Esophagus (tissue), 2 donors: ENCODE data around the gene MEG3. TPM values are rescaled to one million over a fixed set of nuclear protein-coding genes. Genes with fewer than 3 reads are reported as not detected.

Experiments
- H3K27ac ChIP-seq, 2 donors: one replicate each; pipeline ENCODE4 v1.5.1; 2013; ENCODE audit warnings: low read depth in 2 of 2, mild to moderate bottlenecking in 2 of 2, inconsistent platforms in 1 of 2, low read length in 1 of 2, moderate library complexity in 1 of 2
- H3K27me3 ChIP-seq, 2 donors: one replicate each; pipeline ENCODE4 v1.6.1; 2013; ENCODE audit warnings: low read length in 2 of 2, control low read depth in 1 of 2, mild to moderate bottlenecking in 1 of 2; ENCODE audit not compliant: insufficient read depth in 2 of 2, control insufficient read depth in 1 of 2
- H3K36me3 ChIP-seq, 2 donors: one replicate each; pipeline ENCODE4 v1.6.1; 2013; ENCODE audit warnings: low read length in 1 of 2; ENCODE audit not compliant: control insufficient read depth in 2 of 2, insufficient read depth in 2 of 2
- H3K4me1 ChIP-seq, 2 donors: one replicate each; pipeline ENCODE4 v1.6.1; 2013; ENCODE audit warnings: low read length in 1 of 2; ENCODE audit not compliant: control insufficient read depth in 2 of 2, insufficient read depth in 2 of 2
- H3K4me3 ChIP-seq, 2 donors: one replicate each; pipeline ENCODE4 v1.5.1; 2013; ENCODE audit warnings: low read length in 2 of 2, mild to moderate bottlenecking in 2 of 2, low read depth in 1 of 2, moderate library complexity in 1 of 2
- H3K9me3 ChIP-seq, 2 donors: one replicate each; pipeline ENCODE4 v1.6.1; 2013; ENCODE audit warnings: mild to moderate bottlenecking in 2 of 2, low read depth in 1 of 2, low read length in 1 of 2, moderate library complexity in 1 of 2; ENCODE audit not compliant: control insufficient read depth in 2 of 2, insufficient read depth in 1 of 2
- WGBS, 2 donors: extraction: QIAGEN DNeasy Blood & Tissue Kit; methylation state at CpG; one replicate each; pipeline ENCODE4 v1.1.7; 2013; 5-methylcytosine and 5-hydroxymethylcytosine counted together
- polyA plus RNA-seq, 2 donors: library from polyadenylated mRNA; stranded (reverse); fragments of 200-250 nt; gene quantifications; one replicate each; pipeline ENCODE4 v1.2.3, GENCODE V29; 2013
- donor health status: healthy with polysubstance abuse.
- donor health status: Bipolar disorder and iron deficiency.

Gene MEG3
- polyA plus RNA-seq, 2 donors, result 9.7 to 13.9 TPM

GRCh38 chr14:100866666-100867630, 41.0 kb downstream of the MEG3 start:
- Histone ChIP-seq H3K36me3 (no peaks in the 10 kb centered on the region), H3K4me1 (no peaks in the 10 kb centered on the region)
- 82 to 85% methylated on average over 18 of the region's 18 CpGs for WGBS, 2 donors

GRCh38 chr14:100867631-100868315, 41.9 kb downstream of the MEG3 start:
- Histone ChIP-seq H3K4me3 (no peak overlapping the region), H3K27ac (no peak overlapping the region), H3K27me3 (no peaks in the 10 kb centered on the region), H3K36me3 (no peaks in the 10 kb centered on the region), H3K9me3 (peaks cover 0 to 5% of the 10 kb centered on the region in 2 donors), H3K4me1 (no peaks in the 10 kb centered on the region)
- 75 to 76% methylated on average over 11 to 13 of the region's 13 CpGs for WGBS, 2 donors

More at GRCh38 chr14:100866666-100867630, 41.0 kb downstream of the MEG3 start:
- no peaks in the 10 kb centered on the region for H3K27me3 ChIP-seq
- H3K4me3 ChIP-seq, result no peak overlapping the region
- H3K27ac ChIP-seq, result no peak overlapping the region
- H3K9me3 ChIP-seq, result no peaks in the 10 kb centered on the region

DNA sequence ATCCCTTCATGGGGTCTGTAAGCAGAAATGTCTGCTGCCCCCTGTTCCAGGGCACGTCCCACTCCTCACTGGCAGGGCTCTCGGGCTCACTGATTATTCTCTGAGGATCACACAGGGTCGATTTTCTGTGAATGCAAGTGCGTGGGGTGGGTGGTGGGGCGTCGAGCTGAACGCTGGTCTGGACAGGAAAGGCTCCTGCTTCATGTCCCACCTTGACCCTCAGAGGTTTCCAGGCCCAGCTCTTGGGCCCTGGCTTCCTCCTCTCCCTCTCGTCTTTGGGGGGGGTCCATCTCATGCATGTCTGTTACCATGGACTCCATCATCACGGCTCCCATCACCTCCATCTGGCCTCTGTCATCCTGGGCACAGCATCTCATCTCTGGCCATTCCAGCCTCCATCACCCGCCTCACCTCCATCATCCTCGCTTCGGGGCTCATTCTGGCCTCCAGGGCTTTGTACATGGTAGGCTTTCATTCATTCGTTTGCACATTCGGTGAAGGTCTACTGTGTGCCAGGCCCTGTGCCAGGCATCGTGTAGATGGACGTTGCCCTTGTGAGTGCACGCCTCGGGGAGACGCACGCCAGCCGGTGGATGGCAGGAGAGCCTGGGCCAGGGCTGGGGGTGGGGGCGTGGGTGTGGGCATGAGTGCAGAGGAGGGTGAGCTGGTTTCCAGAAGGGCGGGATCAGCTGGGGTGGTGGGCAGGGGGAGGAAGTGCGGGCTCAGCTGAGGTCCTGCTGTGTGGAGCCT, 42.9 kb downstream of the MEG3 start:
- no peaks in the 10 kb centered on the region for H3K27me3 ChIP-seq
- no peak overlapping the region for H3K4me3 ChIP-seq
- H3K9me3 ChIP-seq, result peaks cover 0 to 5% of the 10 kb centered on the region in 2 donors
- WGBS, 2 donors, result 82 to 85% methylated on average over 22 to 23 of the region's 24 CpGs
- H3K27ac ChIP-seq, result no peak overlapping the region
- no peaks in the 10 kb centered on the region for H3K4me1 ChIP-seq
- H3K36me3 ChIP-seq, result no peaks in the 10 kb centered on the region

- WGBS, 2 donors, result 70 to 72% methylated on average over 16 of the region's 16 CpGs
- no peak overlapping the region for H3K27ac ChIP-seq
- H3K4me3 ChIP-seq, result no peak overlapping the region
- H3K27me3 ChIP-seq, result no peaks in the 10 kb centered on the region
- peaks cover 0 to 5% of the 10 kb centered on the region in 2 donors for H3K9me3 ChIP-seq
- H3K4me1 ChIP-seq, result no peaks in the 10 kb centered on the region
- H3K36me3 ChIP-seq, result no peaks in the 10 kb centered on the region
Observed at GRCh38 chr14:100871234-100872186, 45.6 kb downstream of the MEG3 start.

DNA sequence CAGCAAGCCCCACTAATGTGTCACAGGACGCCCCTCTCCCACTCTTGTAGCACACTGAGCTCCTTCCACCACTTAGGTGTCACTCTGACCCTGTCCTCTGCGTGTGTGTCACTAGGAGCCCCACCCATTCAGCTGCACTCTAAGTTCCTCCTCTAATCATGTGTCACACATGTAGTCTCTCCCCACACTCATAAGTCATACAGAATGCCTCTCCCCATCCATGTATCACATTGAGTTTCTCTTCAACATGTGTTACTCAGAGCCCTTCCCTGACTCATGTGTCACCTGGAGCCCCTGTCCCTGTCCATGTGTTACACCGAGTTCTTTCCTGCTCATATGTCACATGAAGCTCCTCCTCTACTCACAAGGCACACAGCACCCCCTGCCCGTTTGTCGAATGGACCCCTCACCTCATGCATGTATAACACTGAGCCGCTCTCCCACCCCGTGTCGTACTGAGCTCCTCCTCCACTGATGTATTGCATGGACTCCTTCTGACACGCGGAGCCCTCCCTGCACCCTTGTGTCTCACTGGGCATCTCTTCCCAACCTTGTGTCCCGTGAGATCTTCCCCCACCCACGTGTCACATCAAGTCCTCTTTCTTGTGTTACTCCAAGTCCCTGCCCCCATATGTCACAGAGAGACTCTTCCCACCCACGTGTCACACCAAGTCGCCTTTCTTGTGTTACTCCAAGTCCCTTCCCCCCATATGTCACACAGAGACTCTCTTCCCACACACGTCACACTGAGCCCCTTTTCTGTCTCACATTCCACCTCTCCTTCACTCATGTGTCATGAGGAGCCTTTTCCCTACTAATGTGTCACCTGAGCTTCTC, 46.6 kb downstream of the MEG3 start:
- WGBS, 2 donors, result 75 to 80% methylated on average over 15 of the region's 15 CpGs
- Histone ChIP-seq H3K27me3 (no peaks in the 10 kb centered on the region), H3K27ac (no peak overlapping the region), H3K4me1 (no peaks in the 10 kb centered on the region), H3K36me3 (no peaks in the 10 kb centered on the region), H3K4me3 (no peak overlapping the region), H3K9me3 (peaks cover 0 to 5% of the 10 kb centered on the region in 2 donors)

GRCh38 chr14:100873096-100873482, 47.2 kb downstream of the MEG3 start:
- Histone ChIP-seq H3K27me3 (no peaks in the 10 kb centered on the region), H3K4me1 (no peaks in the 10 kb centered on the region), H3K4me3 (no peak overlapping the region), H3K36me3 (no peaks in the 10 kb centered on the region), H3K9me3 (peaks cover 0 to 5% of the 10 kb centered on the region in 2 donors), H3K27ac (no peak overlapping the region)
- 52 to 58% methylated on average over 3 of the region's 3 CpGs for WGBS, 2 donors

GRCh38 chr14:100874051-100874410, 48.1 kb downstream of the MEG3 start:
- no peak overlapping the region for H3K27ac ChIP-seq
- H3K9me3 ChIP-seq, result peaks cover 0 to 5% of the 10 kb centered on the region in 2 donors
- no peaks in the 10 kb centered on the region for H3K27me3 ChIP-seq
- 88 to 92% methylated on average over 4 of the region's 4 CpGs for WGBS, 2 donors
- no peaks in the 10 kb centered on the region for H3K36me3 ChIP-seq
- no peak overlapping the region for H3K4me3 ChIP-seq
- H3K4me1 ChIP-seq, result no peaks in the 10 kb centered on the region

- Histone ChIP-seq H3K27ac (no peak overlapping the region), H3K36me3 (no peaks in the 10 kb centered on the region), H3K4me1 (no peaks in the 10 kb centered on the region), H3K9me3 (peaks cover 0 to 5% of the 10 kb centered on the region in 2 donors), H3K27me3 (no peaks in the 10 kb centered on the region), H3K4me3 (no peak overlapping the region)
- WGBS, 2 donors, result 88 to 90% methylated on average over 20 to 21 of the region's 21 CpGs
Observed at GRCh38 chr14:100874411-100875091, 48.6 kb downstream of the MEG3 start.
